Vagina (tissue), 2 donors: ENCODE data around the gene SPRED1.

Experiments used
- POLR2A ChIP-seq, 2 donors: fragments of 450-650 bp; IDR thresholded peaks; one replicate each; pipeline ENCODE4 v1.6.1; 2017; ENCODE audit warnings: antibody characterized with exemption in 2 of 2, mild to moderate bottlenecking in 2 of 2, moderate library complexity in 2 of 2
- POLR2AphosphoS5 ChIP-seq, 2 donors: sonication (generic); formaldehyde crosslinking; IDR thresholded peaks; one replicate each; pipeline ENCODE4 v1.9.0; 2017; ENCODE audit warnings: antibody characterized with exemption in 2 of 2, mild to moderate bottlenecking in 2 of 2, low read depth in 1 of 2; ENCODE audit not compliant: insufficient read depth in 1 of 2
- TF ChIP-seq, protein P1 (sequence below), 3 experiments: fragments of 450-650 bp in 2 of 3; fragments of 200-600 bp in 1 of 3; sonication (generic) in 1 of 3; IDR thresholded peaks; one replicate each; pipeline ENCODE4 v1.5.1; 2017 to 2019; ENCODE audit warnings: antibody characterized with exemption in 3 of 3, mild to moderate bottlenecking in 2 of 3, moderate library complexity in 2 of 3

- TF ChIP-seq, protein P1, sequence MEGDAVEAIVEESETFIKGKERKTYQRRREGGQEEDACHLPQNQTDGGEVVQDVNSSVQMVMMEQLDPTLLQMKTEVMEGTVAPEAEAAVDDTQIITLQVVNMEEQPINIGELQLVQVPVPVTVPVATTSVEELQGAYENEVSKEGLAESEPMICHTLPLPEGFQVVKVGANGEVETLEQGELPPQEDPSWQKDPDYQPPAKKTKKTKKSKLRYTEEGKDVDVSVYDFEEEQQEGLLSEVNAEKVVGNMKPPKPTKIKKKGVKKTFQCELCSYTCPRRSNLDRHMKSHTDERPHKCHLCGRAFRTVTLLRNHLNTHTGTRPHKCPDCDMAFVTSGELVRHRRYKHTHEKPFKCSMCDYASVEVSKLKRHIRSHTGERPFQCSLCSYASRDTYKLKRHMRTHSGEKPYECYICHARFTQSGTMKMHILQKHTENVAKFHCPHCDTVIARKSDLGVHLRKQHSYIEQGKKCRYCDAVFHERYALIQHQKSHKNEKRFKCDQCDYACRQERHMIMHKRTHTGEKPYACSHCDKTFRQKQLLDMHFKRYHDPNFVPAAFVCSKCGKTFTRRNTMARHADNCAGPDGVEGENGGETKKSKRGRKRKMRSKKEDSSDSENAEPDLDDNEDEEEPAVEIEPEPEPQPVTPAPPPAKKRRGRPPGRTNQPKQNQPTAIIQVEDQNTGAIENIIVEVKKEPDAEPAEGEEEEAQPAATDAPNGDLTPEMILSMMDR (IDR thresholded peaks at IDR 0.05), result no peak
- no peak for TF ChIP-seq POLR2A (IDR thresholded peaks at IDR 0.05)
- no peak for TF ChIP-seq POLR2AphosphoS5 (IDR thresholded peaks at IDR 0.05; ENCODE audit: insufficient read depth in 1 of 2, low read depth in 1 of 2)
Measured at GRCh38 chr15:38212729-38213351, 39.8 kb upstream of the SPRED1 start.
